ENCODE results near the gene GUCY1A2.
"Not testable (repeated sequence)": the region's sequence is repeated elsewhere in the genome, so short reads cannot be mapped to it uniquely, and the experiment has no call there.

The GUCY1A2 gene

GRCh38 chr11:106904826-106905225 is 113.5 kb downstream of the GUCY1A2 start:
- H3K27ac ChIP-seq, result no peak overlapping the region
- TF ChIP-seq CTCF (conservative IDR thresholded peaks at IDR 0.05), result no peak

- no peak overlapping the region for H3K27ac ChIP-seq
- no peak for TF ChIP-seq CTCF (conservative IDR thresholded peaks at IDR 0.05)
Observed at GRCh38 chr11:106889718-106890117, 128.6 kb downstream of the GUCY1A2 start.

GRCh38 chr11:106888386-106888785 is 129.9 kb downstream of the GUCY1A2 start:
- no peak for TF ChIP-seq CTCF (conservative IDR thresholded peaks at IDR 0.05)
- H3K27ac ChIP-seq, result no peak overlapping the region

- H3K27ac ChIP-seq, result not testable (repeated sequence)
Observed at GRCh38 chr11:106883693-106884092, 134.6 kb downstream of the GUCY1A2 start.

- no peak for TF ChIP-seq CTCF (conservative IDR thresholded peaks at IDR 0.05)
- H3K27ac ChIP-seq, result no peak overlapping the region
Observed at GRCh38 chr11:106879832-106880546, 138.3 kb downstream of the GUCY1A2 start.

GRCh38 chr11:106879029-106879428 is 139.2 kb downstream of the GUCY1A2 start:
- H3K27ac ChIP-seq, result no peak overlapping the region
- no peak for TF ChIP-seq CTCF (conservative IDR thresholded peaks at IDR 0.05)

GRCh38 chr11:106875013-106875412 is 143.3 kb downstream of the GUCY1A2 start:
- H3K27ac ChIP-seq, result no peak overlapping the region
- TF ChIP-seq CTCF (conservative IDR thresholded peaks at IDR 0.05), result no peak

GRCh38 chr11:106872246-106872645 is 146.0 kb downstream of the GUCY1A2 start:
- no peak overlapping the region for H3K27ac ChIP-seq
- TF ChIP-seq CTCF (conservative IDR thresholded peaks at IDR 0.05), result no peak
